GOT3 (cell line): ENCODE data around the gene CYBC1.

ENCODE experiments used
- DNase-seq: peaks from one replicate; lab custom pipeline; 2025; ENCODE audit warnings: mixed read lengths; lab: John Stamatoyannopoulos, UW

Gene CYBC1

GRCh38 chr17:82447876-82448275 is 2.7 kb downstream of the CYBC1 start:
- DNase-seq = no peak

GRCh38 chr17:82446649-82447048 is 3.9 kb downstream of the CYBC1 start:
- DNase-seq = no peak

DNA sequence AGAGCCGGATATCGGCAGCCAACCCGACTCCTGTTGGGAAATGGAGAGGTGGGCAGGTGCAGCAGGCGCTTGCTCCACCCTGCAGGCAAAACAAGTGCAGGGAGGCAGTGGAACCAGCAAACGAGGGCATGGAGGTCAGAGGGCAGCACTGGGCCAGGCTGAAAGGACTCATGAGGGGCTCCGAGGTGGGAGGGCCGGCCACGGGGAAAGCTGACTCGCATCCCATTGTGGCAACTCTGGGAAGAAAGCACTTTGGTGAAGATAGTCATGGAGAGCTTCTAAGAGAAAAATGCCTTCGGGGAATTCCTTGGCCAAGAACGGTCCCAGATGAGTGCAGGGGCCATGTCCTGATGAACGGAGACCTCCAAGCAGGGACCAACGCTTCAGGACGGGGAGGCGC is 4.4 kb downstream of the CYBC1 start:
- no peak for DNase-seq

GRCh38 chr17:82445542-82445941 is 5.0 kb downstream of the CYBC1 start:
- DNase-seq = no peak

DNA sequence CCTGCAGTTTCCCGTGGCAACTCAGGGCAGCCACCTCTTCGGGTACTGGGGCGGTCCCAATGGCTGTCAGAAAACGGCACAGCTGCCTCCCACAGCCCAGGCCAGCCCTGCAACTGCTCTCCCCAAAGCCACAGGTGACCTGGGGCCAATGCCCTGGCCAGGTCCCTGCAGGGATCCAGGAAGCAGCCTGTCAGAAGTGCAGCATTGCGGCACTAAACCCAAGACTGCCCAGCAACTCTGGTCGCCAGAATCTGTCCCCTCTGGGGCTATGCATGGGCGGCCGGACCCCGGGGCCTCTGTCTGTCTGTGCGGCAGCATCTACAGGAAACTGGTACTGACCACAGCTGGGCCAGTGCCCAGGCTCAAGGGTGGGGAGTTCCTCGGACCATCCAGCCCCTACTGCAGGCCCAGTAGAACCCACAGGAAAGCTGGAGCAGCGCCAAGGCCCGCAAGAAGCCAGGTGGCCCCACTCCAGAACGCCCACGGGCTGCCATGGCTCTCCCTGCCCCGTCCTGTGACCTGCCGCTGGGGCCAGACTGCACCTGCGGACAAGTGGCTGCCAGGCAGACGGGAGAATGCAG is 5.5 kb downstream of the CYBC1 start:
- DNase-seq = no peak

GRCh38 chr17:82444284-82444893 is 6.2 kb downstream of the CYBC1 start:
- DNase-seq = no peak

DNA sequence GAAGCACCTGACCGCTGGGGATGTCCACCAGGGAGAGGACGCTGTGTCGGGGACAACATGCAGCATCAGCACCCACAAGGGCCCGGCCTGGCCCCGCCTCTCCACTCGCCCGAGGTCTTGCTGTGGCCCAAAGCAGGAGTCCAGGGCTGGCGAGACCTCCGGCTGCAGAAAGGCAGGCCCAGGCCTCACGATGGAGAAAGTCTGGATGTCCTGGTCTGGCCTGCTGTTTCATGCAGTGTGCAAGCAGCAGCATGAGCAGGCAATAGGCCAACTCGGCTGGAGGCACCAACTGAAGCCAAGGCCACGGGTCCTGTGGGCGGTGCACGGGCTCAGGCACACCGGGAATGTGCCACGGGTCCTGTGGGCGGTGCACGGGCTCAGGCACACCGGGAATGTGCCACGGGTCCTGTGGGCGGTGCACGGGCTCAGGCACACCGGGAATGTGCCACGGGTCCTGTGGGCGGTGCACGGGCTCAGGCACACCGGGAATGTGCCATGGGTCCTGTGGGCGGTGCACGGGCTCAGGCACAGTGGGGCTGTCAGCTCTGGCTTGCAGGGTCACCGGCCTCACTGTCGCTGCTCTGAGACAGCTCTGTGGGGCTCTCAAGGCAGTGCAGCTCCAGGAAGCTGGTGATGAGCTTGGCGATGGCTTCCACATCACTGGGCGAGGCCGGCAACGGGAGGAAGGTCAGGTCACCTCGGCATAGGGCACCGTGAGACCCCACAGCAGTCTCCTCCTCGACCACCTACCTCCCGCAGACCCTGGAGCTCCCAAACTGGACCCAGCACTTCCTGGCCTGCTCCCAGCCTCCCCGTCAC is 6.9 kb downstream of the CYBC1 start:
- no peak for DNase-seq

DNA sequence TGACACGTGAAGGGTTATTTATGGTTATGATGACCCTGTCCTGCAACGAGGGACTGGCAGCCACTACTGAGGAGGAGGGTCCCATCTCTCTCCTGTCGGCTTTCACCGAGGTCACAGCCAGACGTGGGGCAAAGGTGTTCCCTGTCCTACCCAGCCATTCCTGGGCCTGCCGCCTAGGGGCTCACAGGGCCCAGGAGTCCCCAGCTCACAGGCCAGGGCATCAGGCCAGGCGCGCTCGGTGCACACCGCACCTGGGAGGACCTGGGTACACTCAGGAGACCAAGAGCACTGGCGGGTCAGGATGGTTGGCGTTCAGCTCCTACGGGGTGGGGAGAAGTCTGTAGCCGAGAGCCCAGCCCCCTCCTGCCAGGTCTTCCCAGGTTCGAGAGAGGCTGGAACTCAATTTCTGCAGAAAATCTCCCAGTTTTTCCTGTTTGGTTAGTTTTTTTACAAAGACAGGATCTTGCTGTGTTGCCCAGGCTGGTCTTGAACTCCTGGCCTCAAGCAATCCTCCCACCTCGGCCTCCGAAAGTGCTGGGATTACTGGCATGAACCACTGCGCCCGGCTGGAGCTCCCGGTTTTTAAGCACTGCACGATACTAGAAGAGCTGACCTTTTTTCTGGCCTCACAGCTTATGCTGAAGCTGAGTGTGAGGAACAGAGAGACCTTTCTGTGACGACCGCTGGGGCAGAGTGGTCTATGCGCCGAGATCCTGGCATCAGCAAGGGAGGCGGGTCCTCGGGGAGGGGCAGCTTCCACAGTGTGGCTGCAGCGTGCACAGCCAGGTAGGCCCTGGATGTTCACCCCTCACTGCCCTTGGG is 7.7 kb downstream of the CYBC1 start:
- DNase-seq = no peak

DNA sequence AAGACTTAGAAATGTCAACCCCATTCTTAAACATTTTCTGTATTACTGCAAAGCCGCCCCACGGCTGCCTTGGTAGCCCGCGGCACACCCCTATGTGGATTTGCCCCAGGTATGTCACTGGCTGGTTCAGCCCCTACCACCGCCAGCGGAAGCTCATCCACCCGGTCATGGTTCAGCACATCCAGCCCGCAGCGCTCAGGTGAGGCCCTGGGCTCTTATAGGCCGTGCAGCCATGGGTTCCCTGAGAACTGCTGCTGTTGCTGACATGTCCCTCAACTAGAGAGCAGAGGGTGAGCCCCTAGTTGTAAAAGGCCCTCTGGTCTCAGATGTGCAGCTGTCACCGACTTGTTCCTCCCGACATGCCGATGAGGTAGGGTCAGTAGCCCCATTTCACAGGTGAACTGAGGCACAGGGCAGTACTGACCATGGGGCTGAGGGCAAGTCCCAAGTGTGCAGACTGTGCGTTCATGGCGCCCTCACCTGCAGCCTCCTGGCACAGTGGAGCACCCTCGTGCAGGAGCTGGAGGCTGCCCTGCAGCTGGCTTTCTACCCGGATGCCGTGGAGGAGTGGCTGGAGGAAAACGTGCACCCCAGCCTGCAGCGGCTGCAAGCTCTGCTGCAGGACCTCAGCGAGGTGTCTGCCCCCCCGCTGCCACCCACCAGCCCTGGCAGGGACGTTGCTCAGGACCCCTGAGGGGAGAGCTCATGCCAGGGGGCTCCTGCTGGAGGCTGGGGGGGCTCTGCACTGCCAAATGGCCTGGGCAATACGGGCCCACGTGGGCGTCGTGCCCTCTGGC is 8.7 kb downstream of the CYBC1 start:
- DNase-seq = no peak

DNA sequence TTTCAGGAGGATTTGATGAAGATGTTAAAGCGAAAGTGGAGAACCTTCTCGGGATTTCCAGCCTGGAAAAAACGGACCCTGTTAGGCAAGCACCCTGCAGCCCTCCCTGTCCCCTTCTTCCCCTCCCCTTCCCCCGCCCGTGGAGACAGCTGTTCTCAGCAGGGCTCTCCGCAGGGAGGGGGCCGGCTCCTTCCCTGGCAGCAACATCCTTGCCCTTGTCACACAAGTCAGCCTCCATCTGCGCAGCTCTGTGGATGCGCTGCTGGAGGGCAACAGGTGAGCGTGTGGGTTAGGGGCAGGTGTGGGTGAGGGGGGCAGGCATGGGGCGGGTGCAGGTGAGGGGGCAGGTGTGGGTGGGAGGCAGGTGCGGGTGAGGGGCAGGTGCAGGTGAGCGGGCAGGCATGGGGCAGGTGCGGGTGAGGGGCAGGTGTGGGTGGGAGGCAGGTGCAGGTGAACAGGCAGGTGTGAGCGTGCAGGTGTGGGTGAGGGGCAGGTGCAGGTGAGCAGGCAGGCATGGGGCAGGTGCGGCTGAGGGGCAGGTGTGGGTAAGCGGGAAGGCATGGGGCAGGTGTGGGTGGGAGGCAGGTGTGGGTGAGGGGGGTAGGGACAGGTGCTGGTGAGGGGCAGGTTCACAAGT is 9.4 kb downstream of the CYBC1 start:
- DNase-seq = no peak

DNA sequence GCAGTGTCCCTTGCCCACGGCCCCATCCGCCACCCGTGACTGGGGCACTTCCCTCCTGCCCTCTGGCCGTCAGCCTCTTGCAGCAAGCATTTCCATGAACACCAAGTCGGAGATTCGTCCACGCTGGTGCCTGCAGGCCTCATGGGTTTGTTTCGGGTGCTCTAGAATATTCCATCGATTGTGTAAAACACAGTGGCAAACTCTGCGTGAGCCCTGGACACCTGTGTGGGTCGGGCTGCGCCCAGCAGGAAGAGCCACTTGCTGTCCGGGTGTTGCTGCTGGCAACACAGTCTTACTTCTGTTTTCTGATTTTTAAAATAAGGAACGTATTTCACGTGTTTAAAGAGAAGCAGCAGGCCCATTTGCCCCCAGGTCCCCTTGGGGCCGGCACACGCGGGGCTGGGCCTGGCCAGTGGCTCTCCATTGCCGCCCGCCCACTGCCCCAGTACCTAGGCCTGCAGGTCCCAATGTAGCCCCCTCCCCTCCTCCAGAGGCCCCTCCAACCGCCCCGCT is 10.0 kb downstream of the CYBC1 start:
- no peak for DNase-seq

DNA sequence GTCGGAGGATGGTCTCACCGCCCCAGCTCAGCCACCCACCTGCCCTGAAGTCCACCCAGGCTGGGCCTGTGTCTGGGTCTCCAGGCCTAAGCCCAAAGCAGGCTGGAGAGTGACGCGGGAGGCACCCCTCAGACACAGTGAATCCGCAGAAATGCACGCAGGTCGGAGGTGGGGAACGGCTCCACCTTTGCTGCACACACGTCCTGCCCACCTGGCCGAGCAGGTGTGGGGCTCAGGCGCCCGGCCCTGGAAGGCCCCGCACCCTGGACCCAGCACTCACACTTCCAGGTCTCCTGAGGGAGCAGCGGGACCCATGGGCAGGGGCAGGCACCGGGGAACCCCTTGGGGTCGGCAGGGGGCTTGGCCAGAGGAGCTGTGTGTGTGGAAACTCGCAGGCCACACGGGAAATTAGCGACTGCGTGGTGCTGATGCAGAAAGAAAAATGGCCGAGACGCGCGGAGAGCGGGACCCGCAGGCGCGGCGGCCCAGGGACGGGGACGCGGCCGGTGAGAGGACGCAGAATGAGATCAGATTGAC is 10.7 kb downstream of the CYBC1 start:
- DNase-seq = no peak

DNA sequence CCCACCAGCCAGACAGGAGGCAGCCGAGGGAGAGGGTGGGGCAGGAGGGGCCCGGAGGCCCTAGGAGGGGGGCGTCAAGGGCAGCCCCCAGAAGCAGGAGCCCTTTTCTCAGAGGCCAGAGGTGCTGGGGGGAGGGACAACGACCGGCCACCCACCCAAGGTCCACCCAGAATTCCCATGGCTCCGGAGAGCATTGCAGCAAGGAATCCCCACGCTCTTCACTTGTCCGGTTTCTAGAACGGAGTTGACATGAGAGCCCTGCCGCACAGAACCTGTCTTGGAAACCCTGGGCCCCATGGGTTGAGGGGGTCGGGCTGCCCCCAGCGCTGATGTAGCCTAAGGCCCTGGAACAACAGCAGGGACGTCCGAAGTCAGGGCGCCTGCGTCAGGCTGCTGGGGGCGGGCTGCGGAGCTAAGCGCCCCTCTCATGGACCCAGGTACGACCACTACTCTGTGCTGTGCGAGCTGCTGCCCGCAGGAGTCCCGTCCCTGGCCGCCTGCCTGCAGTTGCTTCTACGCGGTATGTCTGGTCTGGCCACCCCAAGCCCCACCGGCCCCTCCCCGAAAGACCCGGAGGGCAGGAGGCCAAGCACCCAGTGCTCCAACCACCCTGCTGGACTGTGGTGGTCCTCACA is 11.2 kb downstream of the CYBC1 start:
- DNase-seq = no peak

- no peak for DNase-seq
Observed at GRCh38 chr17:82438401-82439193, 12.0 kb downstream of the CYBC1 start.

- no peak for DNase-seq
Observed at GRCh38 chr17:82437325-82437668, 13.3 kb downstream of the CYBC1 start.

DNA sequence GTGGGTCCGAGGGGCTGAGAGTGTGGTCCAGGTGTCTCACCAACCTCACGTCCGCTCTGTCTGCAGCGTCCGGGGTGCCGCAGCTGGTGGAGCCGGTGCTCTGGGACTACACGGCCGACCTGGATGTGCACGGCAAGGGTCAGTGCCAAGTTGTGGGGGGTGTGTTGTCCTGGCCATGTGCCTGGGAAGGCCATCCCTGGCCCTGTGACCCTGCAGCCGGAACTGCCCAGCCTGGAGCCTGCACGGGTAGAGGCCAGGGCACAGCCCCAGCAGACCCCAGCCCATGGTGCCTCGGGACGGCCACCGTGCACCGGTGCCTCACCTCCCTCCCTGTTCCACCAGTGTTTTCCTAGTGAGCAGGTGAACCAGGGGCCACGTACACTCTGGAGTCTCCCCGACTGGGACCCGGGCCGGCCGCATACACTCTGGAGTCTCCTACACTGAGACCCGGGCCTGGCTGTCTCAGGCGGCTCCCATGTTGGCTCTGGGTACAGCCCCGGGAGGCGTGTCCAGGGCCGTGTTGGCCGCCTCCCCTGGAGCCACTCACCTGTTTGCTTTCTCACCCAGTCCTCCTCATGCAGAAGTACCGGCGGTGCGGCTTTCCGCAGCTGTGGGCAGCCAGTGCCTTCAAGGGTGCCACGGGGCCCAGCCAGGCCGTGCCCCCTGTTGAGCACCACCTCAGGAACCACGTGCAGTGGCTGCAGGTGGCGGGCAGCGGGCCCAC is 13.8 kb downstream of the CYBC1 start:
- DNase-seq = no peak

GRCh38 chr17:82435601-82436583 is 14.7 kb downstream of the CYBC1 start:
- DNase-seq = no peak

DNA sequence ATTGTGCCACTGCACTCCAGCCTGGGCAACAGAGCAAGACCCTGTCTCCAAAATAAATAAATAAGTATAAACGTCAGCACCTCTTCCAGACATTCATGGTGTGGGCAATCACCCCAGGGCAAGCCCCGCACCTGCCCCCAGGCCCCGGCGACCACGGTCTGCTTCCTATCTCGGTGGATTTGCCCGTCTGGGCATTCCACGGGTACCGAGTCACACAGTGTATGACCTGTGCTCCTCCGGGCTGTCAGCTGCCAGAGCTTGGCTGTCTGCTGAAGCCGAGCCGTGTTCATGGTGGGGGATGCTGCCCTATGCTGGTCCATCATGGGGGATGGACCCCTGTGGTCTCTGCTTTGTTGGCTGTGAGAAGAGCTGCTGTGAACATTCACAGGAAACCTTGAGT is 15.4 kb downstream of the CYBC1 start:
- DNase-seq = no peak
